GM23338 (cell line): ENCODE data around the gene MTHFS. TPM values are rescaled to one million over a fixed set of nuclear protein-coding genes. Genes with fewer than 3 reads are reported as not detected.

Experiments used
- ATAC-seq: fragments of 200-7000 bp; cut with Tn5 transposase; 3 replicates; pipeline ENCODE4 v1.9.1; 2020
- DNase-seq: peaks from one replicate; pipeline ENCODE4 v3.0.0-alpha.2; 2015; ENCODE audit warnings: low spot score
- H2AFZ ChIP-seq: fragments of 200-600 bp; sonication (generic); 2 replicates; pipeline ENCODE4 v1.8.0; 2016; ENCODE audit warnings: antibody characterized with exemption, mild to moderate bottlenecking, moderate library complexity
- H3F3A ChIP-seq: fragments of 200-600 bp; sonication (generic); replicated peaks from 2 replicates; pipeline ENCODE4 v1.8.0; 2017; ENCODE audit warnings: antibody characterized with exemption, mixed run types, low read depth
- H3K27ac ChIP-seq: fragments of 200-600 bp; sonication (generic); 2 replicates; pipeline ENCODE4 v1.6.1; 2016; ENCODE audit warnings: low read depth
- H3K27me3 ChIP-seq: fragments of 200-600 bp; sonication (generic); 2 replicates; pipeline ENCODE4 v1.8.0; 2016; ENCODE audit warnings: mild to moderate bottlenecking, mixed run types, moderate library complexity; ENCODE audit not compliant: insufficient read depth
- H3K36me3 ChIP-seq: fragments of 200-600 bp; sonication (generic); 2 replicates; pipeline ENCODE4 v1.8.0; 2016; ENCODE audit warnings: mild to moderate bottlenecking; ENCODE audit not compliant: insufficient read depth
- H3K4me1 ChIP-seq: fragments of 200-600 bp; sonication (generic); 2 replicates; pipeline ENCODE4 v1.8.0; 2016; ENCODE audit warnings: mild to moderate bottlenecking, moderate library complexity; ENCODE audit not compliant: insufficient read depth
- H3K4me2 ChIP-seq: fragments of 200-600 bp; sonication (generic); 2 replicates; pipeline ENCODE4 v1.7.1; 2017; ENCODE audit warnings: mixed run types
- H3K4me3 ChIP-seq: fragments of 200-600 bp; sonication (generic); 2 replicates; pipeline ENCODE4 v1.6.1; 2016; ENCODE audit warnings: mixed run types
- H3K79me2 ChIP-seq: fragments of 200-600 bp; sonication (generic); replicated peaks from 2 replicates; pipeline ENCODE4 v1.8.0; 2017; ENCODE audit warnings: mild to moderate bottlenecking; ENCODE audit not compliant: insufficient read depth
- H3K9me2 ChIP-seq: fragments of 200-600 bp; sonication (generic); 2 replicates; pipeline ENCODE4 v1.8.0; 2017; ENCODE audit not compliant: insufficient read depth
- H4K20me1 ChIP-seq: fragments of 200-600 bp; sonication (generic); replicated peaks from 2 replicates; pipeline ENCODE4 v1.8.0; 2017; ENCODE audit warnings: mild to moderate bottlenecking; ENCODE audit not compliant: insufficient read depth
- H3K27ac Mint-ChIP-seq: 2 replicates; pipeline ENCODE4 v1.8.0; 2020; ENCODE audit warnings: inconsistent platforms, mild to moderate bottlenecking, moderate library complexity, mixed read lengths
- H3K27me3 Mint-ChIP-seq: 3 replicates; pipeline ENCODE4 v1.8.0; 2022; ENCODE audit warnings: low read depth, mild to moderate bottlenecking, moderate library complexity, mixed read lengths, inconsistent platforms; ENCODE audit not compliant: insufficient read depth, poor library complexity
- H3K36me3 Mint-ChIP-seq: 3 replicates; pipeline ENCODE4 v1.8.0; 2021; ENCODE audit warnings: low read depth, mild to moderate bottlenecking, inconsistent platforms, moderate library complexity, mixed read lengths
- H3K4me1 Mint-ChIP-seq: 3 replicates; pipeline ENCODE4 v1.8.0; 2020; ENCODE audit warnings: mild to moderate bottlenecking, inconsistent platforms, mixed read lengths
- H3K4me3 Mint-ChIP-seq: 3 replicates; pipeline ENCODE4 v1.8.0; 2021; ENCODE audit warnings: moderate library complexity, mild to moderate bottlenecking, inconsistent platforms, mixed read lengths
- H3K9me3 Mint-ChIP-seq: 3 replicates; pipeline ENCODE4 v1.8.0; 2020; ENCODE audit warnings: moderate library complexity, mild to moderate bottlenecking, inconsistent platforms, mixed read lengths
- CREB1 ChIP-seq: fragments of 250-450 bp; sonication (Bioruptor Pico); IDR thresholded peaks from 2 replicates; pipeline ENCODE4 v1.5.0; 2020; ENCODE audit warnings: low read depth, mild to moderate bottlenecking, moderate library complexity
- EZH2phosphoT487 ChIP-seq: fragments of 200-600 bp; sonication (generic); IDR thresholded peaks from one replicate; pipeline ENCODE4 v1.8.1; 2018; ENCODE audit warnings: antibody characterized with exemption; ENCODE audit not compliant: unreplicated experiment
- REST ChIP-seq: IDR thresholded peaks from one replicate; pipeline ENCODE4 v1.6.1; 2018; ENCODE audit warnings: antibody characterized with exemption; ENCODE audit not compliant: unreplicated experiment
- STAT1 ChIP-seq: IDR thresholded peaks from one replicate; pipeline ENCODE4 v1.6.1; 2016; ENCODE audit warnings: antibody characterized with exemption; ENCODE audit not compliant: unreplicated experiment
- ZNF114 ChIP-seq: fragments of 250-450 bp; sonication (Bioruptor Pico); IDR thresholded peaks from 2 replicates; pipeline ENCODE4 v1.5.0; 2020; ENCODE audit warnings: mild to moderate bottlenecking, moderate library complexity
- polyA plus RNA-seq: library from polyadenylated mRNA; unstranded; fragments of >200 nt; fragmentation: Nextera tagmentation; extraction: Ambion mirVana; gene quantifications from 2 replicates; pipeline ENCODE4 v1.2.1, GENCODE V29; 2016
- total RNA-seq: library from RNA; depleted of rRNA; stranded (reverse); fragments of >200 nt; shearing (Covaris generic); gene quantifications from 2 replicates; pipeline ENCODE4 v1.2.3, GENCODE V29; 2014
- TF ChIP-seq, protein P1 (sequence below): fragments of 250-450 bp; sonication (Bioruptor Pico); IDR thresholded peaks from 2 replicates; pipeline ENCODE4 v1.5.0; 2020; ENCODE audit warnings: mild to moderate bottlenecking, moderate library complexity

The MTHFS gene
- total and polyA plus RNA-seq, 2 experiments from 2014 or later: 33.2 to 62.0 TPM

GRCh38 chr15:79868554-79868953 is 28.3 kb downstream of the MTHFS start (continued):
- TF ChIP-seq, protein P1, sequence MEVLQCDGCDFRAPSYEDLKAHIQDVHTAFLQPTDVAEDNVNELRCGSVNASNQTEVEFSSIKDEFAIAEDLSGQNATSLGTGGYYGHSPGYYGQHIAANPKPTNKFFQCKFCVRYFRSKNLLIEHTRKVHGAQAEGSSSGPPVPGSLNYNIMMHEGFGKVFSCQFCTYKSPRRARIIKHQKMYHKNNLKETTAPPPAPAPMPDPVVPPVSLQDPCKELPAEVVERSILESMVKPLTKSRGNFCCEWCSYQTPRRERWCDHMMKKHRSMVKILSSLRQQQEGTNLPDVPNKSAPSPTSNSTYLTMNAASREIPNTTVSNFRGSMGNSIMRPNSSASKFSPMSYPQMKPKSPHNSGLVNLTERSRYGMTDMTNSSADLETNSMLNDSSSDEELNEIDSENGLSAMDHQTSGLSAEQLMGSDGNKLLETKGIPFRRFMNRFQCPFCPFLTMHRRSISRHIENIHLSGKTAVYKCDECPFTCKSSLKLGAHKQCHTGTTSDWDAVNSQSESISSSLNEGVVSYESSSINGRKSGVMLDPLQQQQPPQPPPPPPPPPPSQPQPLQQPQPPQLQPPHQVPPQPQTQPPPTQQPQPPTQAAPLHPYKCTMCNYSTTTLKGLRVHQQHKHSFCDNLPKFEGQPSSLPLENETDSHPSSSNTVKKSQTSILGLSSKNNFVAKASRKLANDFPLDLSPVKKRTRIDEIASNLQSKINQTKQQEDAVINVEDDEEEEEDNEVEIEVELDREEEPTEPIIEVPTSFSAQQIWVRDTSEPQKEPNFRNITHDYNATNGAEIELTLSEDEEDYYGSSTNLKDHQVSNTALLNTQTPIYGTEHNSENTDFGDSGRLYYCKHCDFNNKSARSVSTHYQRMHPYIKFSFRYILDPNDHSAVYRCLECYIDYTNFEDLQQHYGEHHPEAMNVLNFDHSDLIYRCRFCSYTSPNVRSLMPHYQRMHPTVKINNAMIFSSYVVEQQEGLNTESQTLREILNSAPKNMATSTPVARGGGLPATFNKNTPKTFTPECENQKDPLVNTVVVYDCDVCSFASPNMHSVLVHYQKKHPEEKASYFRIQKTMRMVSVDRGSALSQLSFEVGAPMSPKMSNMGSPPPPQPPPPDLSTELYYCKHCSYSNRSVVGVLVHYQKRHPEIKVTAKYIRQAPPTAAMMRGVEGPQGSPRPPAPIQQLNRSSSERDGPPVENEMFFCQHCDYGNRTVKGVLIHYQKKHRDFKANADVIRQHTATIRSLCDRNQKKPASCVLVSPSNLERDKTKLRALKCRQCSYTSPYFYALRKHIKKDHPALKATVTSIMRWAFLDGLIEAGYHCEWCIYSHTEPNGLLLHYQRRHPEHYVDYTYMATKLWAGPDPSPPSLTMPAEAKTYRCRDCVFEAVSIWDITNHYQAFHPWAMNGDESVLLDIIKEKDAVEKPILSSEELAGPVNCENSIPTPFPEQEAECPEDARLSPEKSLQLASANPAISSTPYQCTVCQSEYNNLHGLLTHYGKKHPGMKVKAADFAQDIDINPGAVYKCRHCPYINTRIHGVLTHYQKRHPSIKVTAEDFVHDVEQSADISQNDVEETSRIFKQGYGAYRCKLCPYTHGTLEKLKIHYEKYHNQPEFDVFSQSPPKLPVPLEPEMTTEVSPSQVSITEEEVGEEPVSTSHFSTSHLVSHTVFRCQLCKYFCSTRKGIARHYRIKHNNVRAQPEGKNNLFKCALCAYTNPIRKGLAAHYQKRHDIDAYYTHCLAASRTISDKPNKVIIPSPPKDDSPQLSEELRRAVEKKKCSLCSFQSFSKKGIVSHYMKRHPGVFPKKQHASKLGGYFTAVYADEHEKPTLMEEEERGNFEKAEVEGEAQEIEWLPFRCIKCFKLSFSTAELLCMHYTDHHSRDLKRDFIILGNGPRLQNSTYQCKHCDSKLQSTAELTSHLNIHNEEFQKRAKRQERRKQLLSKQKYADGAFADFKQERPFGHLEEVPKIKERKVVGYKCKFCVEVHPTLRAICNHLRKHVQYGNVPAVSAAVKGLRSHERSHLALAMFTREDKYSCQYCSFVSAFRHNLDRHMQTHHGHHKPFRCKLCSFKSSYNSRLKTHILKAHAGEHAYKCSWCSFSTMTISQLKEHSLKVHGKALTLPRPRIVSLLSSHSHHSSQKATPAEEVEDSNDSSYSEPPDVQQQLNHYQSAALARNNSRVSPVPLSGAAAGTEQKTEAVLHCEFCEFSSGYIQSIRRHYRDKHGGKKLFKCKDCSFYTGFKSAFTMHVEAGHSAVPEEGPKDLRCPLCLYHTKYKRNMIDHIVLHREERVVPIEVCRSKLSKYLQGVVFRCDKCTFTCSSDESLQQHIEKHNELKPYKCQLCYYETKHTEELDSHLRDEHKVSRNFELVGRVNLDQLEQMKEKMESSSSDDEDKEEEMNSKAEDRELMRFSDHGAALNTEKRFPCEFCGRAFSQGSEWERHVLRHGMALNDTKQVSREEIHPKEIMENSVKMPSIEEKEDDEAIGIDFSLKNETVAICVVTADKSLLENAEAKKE (CRISPR knock-in tag): no peak
- TF ChIP-seq ZNF114 (CRISPR knock-in tag) (no peak), REST (no peak)

GRCh38 chr15:79863886-79864285 is 32.9 kb downstream of the MTHFS start:
- ATAC-seq (no peak), DNase-seq (no peak)
- H3K9me2 ChIP-seq: no peaks in the 10 kb centered on the region
- H2AFZ ChIP-seq: no peak overlapping the region
- H3K27me3 ChIP-seq: no peaks in the 10 kb centered on the region
- Mint-ChIP-seq H3K4me3 (no peak overlapping the region), H3K36me3 (peaks cover 3% of the 10 kb centered on the region; the same call in 1 of the 3 replicates), H3K4me1 (no peaks in the 10 kb centered on the region), H3K27me3 (no peaks in the 10 kb centered on the region), H3K27ac (no peak overlapping the region), H3K9me3 (no peaks in the 10 kb centered on the region)
- H3K4me3 ChIP-seq: no peak overlapping the region
- H3K36me3 ChIP-seq: no peaks in the 10 kb centered on the region
- H3K4me2 ChIP-seq: no peak overlapping the region
- no peaks in the 10 kb centered on the region for H3K4me1 ChIP-seq
- no peak overlapping the region for H3K27ac ChIP-seq
- peaks cover 8% of the 10 kb centered on the region for H3K79me2 ChIP-seq
- no peaks in the 10 kb centered on the region for H3F3A ChIP-seq
- no peaks in the 10 kb centered on the region for H4K20me1 ChIP-seq
- TF ChIP-seq EZH2phosphoT487 (no peak), STAT1 (no peak), CREB1 (CRISPR knock-in tag) (no peak), ZNF114 (CRISPR knock-in tag) (no peak)
- TF ChIP-seq, protein P1 (CRISPR knock-in tag): no peak
